WTC11 (cell line): ENCODE data around the gene MLYCD. TPM values are rescaled to one million over a fixed set of nuclear protein-coding genes. Genes with fewer than 3 reads are reported as not detected.

ENCODE experiments used
- ATAC-seq: fragments of 200-7000 bp; cut with Tn5 transposase; 2 replicates; pipeline ENCODE4 v1.10.0; 2021; ENCODE audit warnings: mild to moderate bottlenecking, moderate library complexity
- CTCF ChIA-PET: fragments of 300-600 bp; sonication (Branson Sonifier 250); formaldehyde crosslinking; loops from one replicate; lab custom pipeline; 2021; ENCODE audit warnings: antibody characterized with exemption; lab: Charles Lee
- POLR2A ChIA-PET: fragments of 350-600 bp; sonication (Branson Sonifier 250); formaldehyde crosslinking; loops from one replicate; lab custom pipeline; 2021; ENCODE audit warnings: antibody characterized with exemption; lab: Charles Lee
- DNase-seq: peaks from one replicate; pipeline ENCODE4 v3.0.0; 2021; ENCODE audit warnings: low spot score
- H3K27ac Mint-ChIP-seq: 2 replicates; pipeline ENCODE4 v1.8.0; 2021; ENCODE audit warnings: mixed read lengths
- H3K27me3 Mint-ChIP-seq: 2 replicates; pipeline ENCODE4 v1.8.0; 2021; ENCODE audit warnings: low read depth, mild to moderate bottlenecking, moderate library complexity, mixed read lengths
- H3K36me3 Mint-ChIP-seq: 2 replicates; pipeline ENCODE4 v1.8.0; 2021; ENCODE audit warnings: mixed read lengths
- H3K4me1 Mint-ChIP-seq: 2 replicates; pipeline ENCODE4 v1.8.0; 2022; ENCODE audit warnings: mixed read lengths
- H3K4me3 Mint-ChIP-seq: 2 replicates; pipeline ENCODE4 v1.8.0; 2021; ENCODE audit warnings: mild to moderate bottlenecking, moderate library complexity, mixed read lengths
- H3K9me3 Mint-ChIP-seq: 2 replicates; pipeline ENCODE4 v1.8.0; 2021; ENCODE audit warnings: mixed read lengths
- AR ChIP-seq: fragments of 250-450 bp; sonication (Bioruptor Pico); IDR thresholded peaks from 2 replicates; pipeline ENCODE4 v1.9.0; 2021; ENCODE audit warnings: mild to moderate bottlenecking
- CBFB ChIP-seq: sonication (generic); formaldehyde crosslinking; IDR thresholded peaks from 2 replicates; pipeline ENCODE4 v1.8.1; 2022; ENCODE audit warnings: mild to moderate bottlenecking, low read depth, missing genetic modification reagents
- CDX4 ChIP-seq: fragments of 250-450 bp; sonication (Bioruptor Pico); IDR thresholded peaks from 2 replicates; pipeline ENCODE4 v1.9.0; 2021; ENCODE audit warnings: moderate library complexity, mild to moderate bottlenecking, inconsistent platforms, borderline replicate concordance
- FOXP1 ChIP-seq: sonication (generic); formaldehyde crosslinking; IDR thresholded peaks from 2 replicates; pipeline ENCODE4 v1.8.0; 2022; ENCODE audit warnings: missing genetic modification reagents, mild to moderate bottlenecking, moderate library complexity, borderline replicate concordance
- GABPB1 ChIP-seq: sonication (generic); formaldehyde crosslinking; IDR thresholded peaks from 2 replicates; pipeline ENCODE4 v1.8.1; 2023; ENCODE audit warnings: mild to moderate bottlenecking, missing genetic modification reagents
- MAX ChIP-seq: sonication (generic); formaldehyde crosslinking; IDR thresholded peaks from 2 replicates; pipeline ENCODE4 v1.8.0; 2022; ENCODE audit warnings: mild to moderate bottlenecking, missing genetic modification reagents
- OVOL2 ChIP-seq: fragments of 250-450 bp; sonication (Bioruptor Pico); IDR thresholded peaks from 2 replicates; pipeline ENCODE4 v1.9.0; 2021; ENCODE audit warnings: mild to moderate bottlenecking, borderline replicate concordance
- PREB ChIP-seq: sonication (generic); formaldehyde crosslinking; IDR thresholded peaks from 2 replicates; pipeline ENCODE4 v1.8.1; 2022; ENCODE audit warnings: mild to moderate bottlenecking, missing genetic modification reagents, moderate library complexity, borderline replicate concordance
- USF1 ChIP-seq: sonication (generic); formaldehyde crosslinking; IDR thresholded peaks from 2 replicates; pipeline ENCODE4 v1.8.0; 2022; ENCODE audit warnings: mild to moderate bottlenecking, missing genetic modification reagents
- ZNF281 ChIP-seq: sonication (generic); formaldehyde crosslinking; IDR thresholded peaks from 2 replicates; pipeline ENCODE4 v1.8.0; 2023; ENCODE audit warnings: mild to moderate bottlenecking, missing genetic modification reagents
- ZNF512 ChIP-seq: sonication (generic); formaldehyde crosslinking; IDR thresholded peaks from 2 replicates; pipeline ENCODE4 v1.8.1; 2022; ENCODE audit warnings: missing genetic modification reagents, borderline replicate concordance
- ZNF532 ChIP-seq: fragments of 250-450 bp; sonication (Bioruptor Pico); IDR thresholded peaks from 2 replicates; pipeline ENCODE4 v1.9.0; 2021; ENCODE audit warnings: mild to moderate bottlenecking, borderline replicate concordance
- ZSCAN18 ChIP-seq: fragments of 250-450 bp; sonication (Bioruptor Pico); IDR thresholded peaks from 2 replicates; pipeline ENCODE4 v2.1.2; 2022; ENCODE audit warnings: mild to moderate bottlenecking, moderate library complexity
- total RNA-seq: library from RNA; stranded (reverse); gene quantifications from 3 replicates; pipeline ENCODE4 v1.2.3, GENCODE V29; 2021

Gene MLYCD
- total RNA-seq, 1 experiment from 2014 or later, result 6.3 TPM

GRCh38 chr16:83915081-83915480, 16.2 kb downstream of the MLYCD start (continued):
- no peak for TF ChIP-seq ZNF512 (CRISPR knock-in tag)
- no peak for TF ChIP-seq CBFB
- TF ChIP-seq PREB (CRISPR knock-in tag), result no peak
- no peak for TF ChIP-seq FOXP1 (CRISPR knock-in tag)
- no peak for TF ChIP-seq USF1 (CRISPR knock-in tag)
- TF ChIP-seq, all 79 proteins: peak for 0

- no peaks in the 10 kb centered on the region; the same call in 1 of the 2 replicates for H3K27me3 Mint-ChIP-seq
- no peak overlapping the region for H3K4me3 Mint-ChIP-seq
- ChIA-PET POLR2A (no interaction called here), CTCF (no interaction called here)
- H3K9me3 Mint-ChIP-seq, result peaks cover 40% of the 10 kb centered on the region
- ATAC-seq (no peak), DNase-seq (no peak)
- H3K36me3 Mint-ChIP-seq, result peaks cover 83% of the 10 kb centered on the region
- TF ChIP-seq GABPB1 (CRISPR knock-in tag) (no peak), MAX (CRISPR knock-in tag) (no peak), AR (CRISPR knock-in tag) (no peak), ZNF532 (CRISPR knock-in tag) (no peak), ZNF281 (CRISPR knock-in tag) (no peak), OVOL2 (CRISPR knock-in tag) (no peak), CDX4 (CRISPR knock-in tag) (no peak), ZSCAN18 (CRISPR knock-in tag) (no peak)
- H3K4me1 Mint-ChIP-seq, result no peaks in the 10 kb centered on the region
- no peak overlapping the region for H3K27ac Mint-ChIP-seq
These were observed 16.6 kb downstream of the MLYCD start for GRCh38 chr16:83915491-83915890.
